NCI-H146 treated with DMSO at 0.1 percent for 48 hours (cell line): ENCODE measurements around the gene CRIP1.

Experiments
- DNase-seq: peaks from one replicate; lab custom pipeline; 2025; ENCODE audit not compliant: unreplicated experiment; lab: John Stamatoyannopoulos, UW

CRIP1 gene

DNA sequence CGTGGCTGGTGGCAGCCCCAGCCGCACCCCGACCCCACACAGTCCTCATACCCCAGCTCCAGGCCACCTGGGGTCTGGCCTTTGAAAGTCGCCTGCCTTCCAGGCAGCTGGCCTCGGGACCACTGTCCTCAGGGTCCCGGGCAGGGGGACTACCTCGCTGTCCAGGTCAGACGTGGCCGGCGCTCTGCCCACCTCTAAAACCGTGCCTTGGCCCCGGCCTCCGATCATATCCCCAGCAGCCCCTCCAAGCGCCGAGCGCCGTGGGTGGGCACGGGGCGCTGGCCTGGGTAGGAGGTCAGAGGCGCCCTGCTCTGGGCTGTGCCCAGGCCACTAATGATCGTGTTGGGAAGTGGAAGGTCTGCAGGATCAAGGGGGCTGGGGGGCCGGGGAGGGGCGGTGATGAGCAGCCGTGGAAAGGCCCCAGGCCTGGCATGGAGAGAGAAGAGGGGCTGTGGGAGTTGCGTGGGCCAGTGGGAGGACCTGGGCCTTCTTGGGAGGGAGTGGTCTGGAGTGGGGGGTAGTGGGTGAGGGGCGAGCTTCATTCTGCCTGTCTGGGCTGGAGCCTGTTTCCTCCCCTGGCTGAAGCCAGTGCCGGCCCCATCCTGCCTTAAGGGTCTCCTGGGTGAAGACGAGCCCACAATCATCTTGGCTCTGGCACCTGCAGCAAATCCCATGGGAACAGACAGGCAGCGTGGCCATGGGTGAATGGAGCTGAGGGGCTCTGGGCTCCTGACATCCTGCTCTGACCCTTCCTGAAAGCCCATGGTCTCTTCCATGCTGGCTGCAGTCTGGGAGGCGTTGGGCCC, 44.6 kb downstream of the CRIP1 start:
- DNase-seq, result no peak

DNA sequence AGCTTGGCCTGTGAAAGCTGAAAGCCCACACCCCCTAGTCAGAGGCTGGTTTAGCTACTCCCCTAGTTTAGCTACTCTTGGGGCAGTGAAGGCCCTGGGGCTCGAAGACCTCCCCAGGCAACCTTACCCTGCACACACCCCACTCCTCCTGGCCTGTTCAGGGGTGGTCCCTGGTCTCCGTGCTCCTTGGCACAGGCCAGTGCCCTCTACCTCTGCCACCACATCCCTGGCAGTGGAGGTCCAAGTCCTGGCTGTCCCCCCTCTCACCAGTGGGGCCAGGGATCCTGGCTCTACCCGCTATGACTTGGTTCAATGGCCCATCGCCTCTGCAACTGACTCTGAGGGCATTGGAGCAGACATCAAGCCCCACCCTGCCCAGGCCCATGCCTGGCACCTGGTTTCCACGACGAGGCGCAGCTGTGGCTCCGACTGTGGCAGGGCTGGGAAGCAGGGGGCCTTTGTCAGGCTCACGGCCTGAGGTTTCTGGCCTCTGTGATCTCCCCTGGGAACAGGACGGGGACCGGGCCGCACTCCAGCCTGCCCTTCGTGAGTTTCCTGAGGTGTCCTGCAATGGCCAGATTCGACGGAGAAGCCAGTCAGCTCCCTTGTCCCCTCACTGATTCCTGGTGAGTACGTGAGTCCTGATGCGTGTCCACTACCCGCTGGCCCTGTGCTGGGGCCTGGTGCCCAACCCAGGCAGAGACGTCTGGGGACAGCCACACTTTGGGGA, 45.4 kb downstream of the CRIP1 start:
- no peak for DNase-seq

GRCh38 chr14:105532735-105533141, 46.1 kb downstream of the CRIP1 start:
- DNase-seq, result no peak

- DNase-seq, result no peak
Measured at GRCh38 chr14:105533391-105533790, 46.7 kb downstream of the CRIP1 start.

GRCh38 chr14:105533811-105534498, 47.3 kb downstream of the CRIP1 start:
- DNase-seq, result no peak

GRCh38 chr14:105534586-105534985, 47.9 kb downstream of the CRIP1 start:
- no peak for DNase-seq

DNA sequence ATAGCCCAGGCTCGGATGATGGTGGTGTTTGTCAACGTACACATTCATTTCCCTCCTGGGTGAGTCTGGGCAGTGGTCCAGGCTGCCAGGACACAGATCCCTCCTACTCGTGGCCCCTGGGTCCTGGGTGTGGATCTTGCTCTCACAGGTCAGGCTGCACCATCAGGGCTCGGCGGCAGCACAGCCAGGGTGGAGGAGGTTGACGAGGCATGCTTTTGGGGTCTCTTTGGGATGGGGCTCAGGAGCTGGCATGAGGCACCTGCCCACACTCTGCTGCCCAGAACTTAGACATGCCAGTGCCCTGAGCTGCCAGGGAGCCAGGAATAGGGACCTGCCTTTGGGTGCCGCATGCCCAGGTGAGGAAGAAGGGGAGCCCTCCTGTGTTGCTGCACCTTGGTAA, 49.4 kb downstream of the CRIP1 start:
- DNase-seq, result no peak

- DNase-seq, result no peak
Measured at GRCh38 chr14:105536691-105537579, 50.2 kb downstream of the CRIP1 start.

DNA sequence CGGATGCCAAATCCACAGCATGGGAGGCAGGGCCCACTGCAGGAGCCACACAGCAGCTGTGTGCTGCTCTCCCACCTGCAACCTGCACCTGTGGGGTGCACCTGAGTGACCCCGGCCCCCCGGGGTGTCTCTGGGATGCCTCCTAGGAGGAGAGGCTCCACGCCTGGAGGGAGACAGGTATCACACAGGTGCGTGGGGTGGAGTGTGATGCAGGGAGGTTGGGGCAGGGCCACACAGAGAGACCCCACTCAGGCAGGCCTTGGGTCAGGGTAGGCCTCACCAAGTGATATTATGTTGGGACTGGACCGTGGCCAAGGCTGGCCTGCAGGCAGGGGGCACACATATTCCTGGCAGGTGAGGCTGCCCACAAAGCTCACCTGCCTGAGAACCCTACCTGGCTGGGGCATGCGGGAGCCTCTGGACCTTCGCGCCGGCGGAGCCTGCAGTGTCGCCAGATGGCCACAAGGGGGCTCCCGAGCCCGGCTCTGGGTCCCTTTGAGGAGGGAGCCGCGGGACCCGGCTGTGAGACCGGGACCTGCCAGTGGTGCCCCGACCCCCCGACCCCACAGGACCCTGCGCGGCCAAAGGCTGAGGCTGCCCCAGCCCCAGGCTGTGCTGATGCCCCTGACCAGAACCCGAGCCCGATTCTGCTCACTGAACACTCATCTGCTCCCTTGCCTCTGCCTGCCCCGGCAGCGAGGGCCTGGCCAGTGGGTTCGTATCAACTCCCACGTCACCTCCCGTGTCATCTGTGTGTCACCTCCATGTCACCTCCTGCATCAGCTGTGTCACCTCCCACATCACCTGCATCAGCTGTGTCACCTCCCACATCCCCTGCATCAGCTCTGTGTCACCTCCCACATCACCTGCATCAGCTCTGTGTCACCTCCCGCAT, 51.1 kb downstream of the CRIP1 start:
- DNase-seq, result no peak
